ENCODE data around the gene SARNP.

SARNP gene

GRCh38 chr12:55742719-55743405 lies 74.7 kb downstream of the SARNP start, which contains the start of gene GDF11:
TSS of gene GDF11 (plus strand) at chr12:55743122. CDS start at chr12:55743317, 195 bp downstream.
- peak within 1 kb of the TSS; percentile 81 for H3K4me3 ChIP-seq
- TF ChIP-seq, protein P1, sequence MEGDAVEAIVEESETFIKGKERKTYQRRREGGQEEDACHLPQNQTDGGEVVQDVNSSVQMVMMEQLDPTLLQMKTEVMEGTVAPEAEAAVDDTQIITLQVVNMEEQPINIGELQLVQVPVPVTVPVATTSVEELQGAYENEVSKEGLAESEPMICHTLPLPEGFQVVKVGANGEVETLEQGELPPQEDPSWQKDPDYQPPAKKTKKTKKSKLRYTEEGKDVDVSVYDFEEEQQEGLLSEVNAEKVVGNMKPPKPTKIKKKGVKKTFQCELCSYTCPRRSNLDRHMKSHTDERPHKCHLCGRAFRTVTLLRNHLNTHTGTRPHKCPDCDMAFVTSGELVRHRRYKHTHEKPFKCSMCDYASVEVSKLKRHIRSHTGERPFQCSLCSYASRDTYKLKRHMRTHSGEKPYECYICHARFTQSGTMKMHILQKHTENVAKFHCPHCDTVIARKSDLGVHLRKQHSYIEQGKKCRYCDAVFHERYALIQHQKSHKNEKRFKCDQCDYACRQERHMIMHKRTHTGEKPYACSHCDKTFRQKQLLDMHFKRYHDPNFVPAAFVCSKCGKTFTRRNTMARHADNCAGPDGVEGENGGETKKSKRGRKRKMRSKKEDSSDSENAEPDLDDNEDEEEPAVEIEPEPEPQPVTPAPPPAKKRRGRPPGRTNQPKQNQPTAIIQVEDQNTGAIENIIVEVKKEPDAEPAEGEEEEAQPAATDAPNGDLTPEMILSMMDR (IDR thresholded peaks at IDR 0.05) = no peak
- no peak for DNase-seq (ENCODE audit: low spot score)
- H3K27ac ChIP-seq = peak within 1 kb of the TSS; percentile 19 to 94

GRCh38 chr12:55741931-55742680 lies 75.4 kb downstream of the SARNP start:
- no peak for DNase-seq (ENCODE audit: low spot score)
- Histone ChIP-seq H3K4me3 (peak overlapping the region; percentile 81), H3K27ac (no peak overlapping the region)
- TF ChIP-seq, protein P1 (IDR thresholded peaks at IDR 0.05) = no peak

DNA sequence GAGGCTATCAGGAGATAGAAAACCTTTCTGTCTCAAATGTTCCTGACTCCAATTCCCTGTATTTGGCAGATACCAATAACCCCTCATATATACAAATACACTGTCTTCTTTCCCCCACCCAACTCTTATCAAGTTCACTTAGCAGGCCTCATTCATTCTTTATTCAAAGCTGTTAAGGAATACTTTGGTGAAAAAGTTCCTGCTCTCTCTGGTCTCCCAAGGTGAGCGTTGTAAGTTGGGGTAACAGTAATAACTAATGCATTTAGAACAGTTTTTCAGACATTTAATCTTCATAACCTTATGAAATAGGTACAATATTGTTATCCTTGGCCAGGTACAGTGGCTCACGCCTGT lies 78.5 kb downstream of the SARNP start:
- DNase-seq (ENCODE audit: low spot score) = no peak
- TF ChIP-seq, protein P1 (IDR thresholded peaks at IDR 0.05) = no peak
- H3K4me3 ChIP-seq = no peak overlapping the region
- H3K27ac ChIP-seq = no peak overlapping the region

GRCh38 chr12:55738123-55739024 lies 79.2 kb downstream of the SARNP start:
- DNase-seq (ENCODE audit: low spot score) = no peak
- Histone ChIP-seq H3K27ac (peak overlapping the region; percentile 62 to 92), H3K4me3 (peak overlapping the region; percentile 66)
- TF ChIP-seq, protein P1 (IDR thresholded peaks at IDR 0.05) = peak; percentile 69

DNA sequence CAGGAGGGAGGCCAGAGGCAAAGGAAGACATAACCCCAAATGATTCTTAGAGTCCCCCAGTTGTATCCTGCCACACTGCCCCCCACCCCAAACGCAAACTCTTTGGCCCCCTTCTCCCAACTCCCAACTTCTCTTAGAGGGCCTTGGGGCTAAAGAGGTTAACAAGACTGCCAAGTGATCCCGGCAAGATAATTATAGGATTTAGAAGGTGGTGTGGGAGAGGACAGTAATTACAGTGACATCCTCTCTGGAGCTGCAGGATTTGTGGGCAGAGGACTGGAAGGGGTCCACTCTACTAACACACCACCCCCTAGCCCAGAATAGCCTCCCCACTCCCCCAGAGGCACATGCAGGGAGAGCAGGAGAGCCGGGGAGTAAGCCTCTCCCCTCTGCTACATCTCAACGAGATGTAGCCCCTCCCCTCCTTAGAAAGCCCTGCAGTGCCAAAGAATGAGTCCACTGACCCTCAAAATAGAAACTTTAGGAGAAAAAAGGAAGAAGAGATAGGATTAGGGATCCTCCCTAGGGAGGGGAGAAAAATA lies 79.9 kb downstream of the SARNP start:
- no peak for DNase-seq (ENCODE audit: low spot score)
- H3K4me3 ChIP-seq = peak overlapping the region; percentile 66
- TF ChIP-seq, protein P1 (IDR thresholded peaks at IDR 0.05) = no peak

DNA sequence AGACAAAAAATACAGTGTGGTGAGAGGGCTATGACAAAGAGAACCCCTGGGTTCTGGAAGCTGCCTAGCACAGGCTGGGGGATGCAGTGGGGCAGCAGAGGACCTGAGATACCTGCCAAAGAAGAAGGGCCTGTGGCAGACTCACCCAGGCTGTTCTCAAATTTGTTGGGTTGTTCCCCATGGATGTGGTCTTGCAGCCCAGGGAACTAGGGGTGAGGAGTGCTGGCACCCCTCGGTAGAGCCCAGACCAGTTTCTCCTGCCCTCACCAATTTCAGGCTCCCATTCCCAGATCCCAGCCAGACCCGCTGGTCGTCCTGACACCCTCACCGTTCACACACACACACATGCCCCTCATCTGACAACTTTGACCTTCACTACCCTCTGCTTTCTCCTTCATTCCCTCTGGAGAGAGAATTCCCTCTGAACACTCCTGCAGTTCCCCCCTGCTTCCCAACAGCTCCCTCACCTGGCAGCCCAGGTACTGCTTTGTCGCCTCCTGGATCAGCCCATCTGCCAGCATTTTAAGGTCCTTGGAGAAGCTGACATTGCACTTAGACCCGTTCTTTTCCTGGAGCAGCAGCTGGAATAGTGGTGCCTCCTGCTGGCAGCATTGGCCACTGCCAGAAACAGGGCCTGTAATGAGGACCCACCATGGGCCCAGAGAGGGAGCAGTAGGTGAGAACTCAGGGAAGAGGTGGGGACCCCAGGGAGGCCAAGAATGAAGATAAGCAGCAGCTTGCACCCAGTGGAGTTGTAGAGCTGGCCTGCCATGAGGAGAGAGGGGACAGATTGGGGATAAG lies 80.5 kb downstream of the SARNP start:
- no peak overlapping the region for H3K4me3 ChIP-seq
- peak overlapping the region; percentile 62 to 92 for H3K27ac ChIP-seq
- DNase-seq (ENCODE audit: low spot score) = no peak
- TF ChIP-seq, protein P1 (IDR thresholded peaks at IDR 0.05) = peak; percentile 62

More for the DNA sequence above, 79.9 kb downstream of the SARNP start:
- H3K27ac ChIP-seq = peak overlapping the region; percentile 62 to 92

Measured in coronary artery (tissue), 2 donors.